GM10847 (cell line): ENCODE results near the gene SLC35E3.

Experiments
- POLR2A ChIP-seq: IDR thresholded peaks from 2 replicates; pipeline ENCODE4 v1.6.1; 2011; ENCODE audit not compliant: insufficient read length; ENCODE audit errors: extremely low read depth

SLC35E3 gene

GRCh38 chr12:68785823-68786222 is 39.8 kb downstream of the SLC35E3 start:
- TF ChIP-seq POLR2A, result no peak

DNA sequence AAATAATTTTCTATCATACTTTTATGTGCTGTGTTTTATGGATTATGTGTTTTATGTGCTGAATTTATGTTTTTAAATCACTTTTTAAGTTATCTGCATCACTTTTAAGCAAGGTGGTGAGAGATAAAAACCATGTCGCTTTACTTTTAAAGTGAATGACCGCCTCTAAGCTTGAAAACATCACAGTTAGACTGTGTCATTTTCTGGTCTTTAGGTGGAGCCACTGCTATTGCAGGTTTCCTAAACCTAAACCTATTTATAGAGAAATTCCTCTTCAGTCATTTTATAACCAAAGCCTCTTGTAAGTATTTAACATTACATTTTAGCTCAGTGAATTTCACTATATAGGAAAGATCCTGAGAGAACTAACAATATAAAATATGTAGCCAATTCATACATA is 41.0 kb downstream of the SLC35E3 start:
- no peak for TF ChIP-seq POLR2A

GRCh38 chr12:68788554-68789143 is 42.7 kb downstream of the SLC35E3 start:
- TF ChIP-seq POLR2A, result no peak

DNA sequence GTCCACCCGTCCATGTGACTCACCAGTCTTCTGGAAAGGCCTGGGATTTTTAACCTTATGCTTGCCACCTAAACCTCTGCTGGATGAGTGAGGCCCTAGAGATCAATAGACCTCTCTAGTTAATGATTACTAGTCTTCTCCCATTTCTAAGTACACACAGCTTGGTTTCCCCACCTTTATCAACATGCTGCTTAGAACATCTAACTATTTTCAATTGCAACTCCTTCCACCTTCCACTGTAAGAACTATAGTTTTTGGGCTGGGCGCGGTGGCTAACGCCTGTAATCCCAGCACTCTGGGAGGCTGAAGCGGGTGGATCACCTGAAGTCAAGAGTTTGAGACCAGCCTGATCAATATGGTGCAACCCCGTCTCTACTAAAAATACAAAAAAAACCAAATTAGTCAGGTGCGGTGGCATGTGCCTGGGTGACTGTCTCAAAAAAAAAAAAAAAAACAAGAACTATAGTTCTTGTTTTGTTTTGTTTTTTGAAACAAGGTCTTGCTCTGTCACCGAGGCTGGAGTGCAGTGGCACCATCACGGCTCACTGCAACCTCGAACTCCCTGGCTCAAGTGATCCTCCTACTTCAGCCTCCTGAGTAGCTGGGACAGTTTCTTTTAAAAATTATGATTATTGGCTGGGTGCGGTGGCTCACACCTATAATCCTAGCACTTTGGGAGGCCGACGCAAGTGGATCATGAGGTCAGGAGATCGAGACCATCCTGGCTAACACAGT is 43.3 kb downstream of the SLC35E3 start:
- TF ChIP-seq POLR2A, result no peak

DNA sequence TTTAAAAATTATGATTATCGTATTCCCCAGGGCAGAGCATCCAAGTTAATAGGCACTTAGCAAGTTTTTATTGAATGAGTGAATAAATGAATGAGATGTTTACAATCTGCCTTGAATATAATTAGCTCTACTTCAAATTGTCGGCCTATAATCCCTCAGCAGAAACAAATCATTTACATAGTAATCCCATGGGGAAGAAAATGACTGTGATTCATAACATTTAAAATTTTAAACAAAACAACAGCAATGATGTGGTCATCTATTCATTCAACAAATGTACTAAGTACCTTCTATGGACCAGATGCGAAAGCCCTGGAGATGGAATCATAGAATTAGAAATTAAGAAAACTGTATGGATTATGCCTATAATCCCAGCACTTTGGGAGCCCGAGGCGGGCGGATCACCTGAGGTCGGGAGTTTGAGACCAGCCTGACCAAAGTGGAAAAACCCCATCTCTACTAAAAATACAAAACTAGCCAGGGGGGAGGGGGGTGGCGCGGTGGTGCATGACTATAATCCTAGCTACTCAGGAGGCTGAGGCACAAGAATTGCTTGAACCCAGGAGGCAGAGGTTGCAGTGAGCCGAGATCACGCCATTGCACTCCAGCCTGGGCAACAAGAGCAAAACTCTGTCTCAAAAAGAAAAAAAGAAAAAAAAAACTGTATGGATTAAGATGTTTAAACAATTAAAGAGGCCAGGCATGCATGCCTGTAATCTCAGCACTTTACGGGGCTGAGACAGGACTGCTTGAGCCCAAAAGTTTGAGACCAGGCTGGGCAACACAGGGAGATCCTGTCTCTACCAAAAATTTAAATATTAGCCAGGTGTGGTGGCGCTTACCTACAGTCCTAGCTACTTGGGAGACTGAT is 44.3 kb downstream of the SLC35E3 start:
- TF ChIP-seq POLR2A, result no peak

GRCh38 chr12:68790952-68791234 is 44.9 kb downstream of the SLC35E3 start:
- TF ChIP-seq POLR2A, result no peak

DNA sequence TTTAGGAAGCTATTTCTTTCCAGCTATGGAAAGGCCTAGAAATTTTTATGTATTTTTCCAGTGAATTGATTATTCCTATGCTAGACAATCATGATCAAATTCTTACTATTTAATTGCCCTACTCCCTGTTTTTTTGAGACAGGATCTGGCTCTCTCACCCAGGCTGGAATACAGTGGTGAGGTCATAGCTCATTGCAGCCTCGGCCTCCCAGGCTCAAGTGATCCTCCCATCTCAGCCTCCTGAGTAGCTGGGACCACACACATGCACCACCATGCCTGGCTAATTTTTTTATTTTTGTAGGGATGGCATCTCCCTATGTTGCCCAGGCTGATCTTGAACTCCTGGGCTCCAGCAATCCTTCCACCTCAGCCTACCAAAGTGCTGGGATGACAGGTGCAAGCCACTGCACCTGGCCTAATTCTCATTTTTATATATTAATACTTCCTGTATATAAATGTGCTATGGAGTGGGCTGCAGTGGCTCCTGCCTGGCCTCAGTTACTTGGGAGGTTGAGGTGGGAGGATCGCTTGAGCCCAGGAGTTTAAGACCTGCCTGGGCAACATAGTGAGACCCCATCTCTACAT is 46.0 kb downstream of the SLC35E3 start:
- TF ChIP-seq POLR2A, result no peak

DNA sequence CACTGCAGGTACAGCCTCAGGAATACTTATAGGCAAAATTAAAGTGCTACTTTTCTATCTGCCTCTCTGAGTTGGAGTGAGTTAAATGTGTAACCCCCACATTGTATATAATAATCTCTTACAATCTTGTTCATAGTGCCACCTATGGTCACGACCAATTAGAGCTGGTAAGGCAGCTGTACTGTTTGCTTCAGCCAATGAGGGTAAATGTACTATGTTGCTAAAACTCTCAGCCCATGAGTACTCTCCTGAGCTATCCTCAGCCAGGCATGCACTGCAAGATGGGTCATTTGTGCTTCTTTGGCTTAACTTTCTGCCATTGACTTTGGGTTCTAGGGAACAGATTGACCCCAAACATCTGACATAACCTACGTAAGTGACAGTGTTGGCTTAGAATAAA is 47.0 kb downstream of the SLC35E3 start:
- no peak for TF ChIP-seq POLR2A

- no peak for TF ChIP-seq POLR2A
These were observed 47.5 kb downstream of the SLC35E3 start for GRCh38 chr12:68793436-68793835.

GRCh38 chr12:68793975-68794652 is 48.1 kb downstream of the SLC35E3 start:
- no peak for TF ChIP-seq POLR2A

DNA sequence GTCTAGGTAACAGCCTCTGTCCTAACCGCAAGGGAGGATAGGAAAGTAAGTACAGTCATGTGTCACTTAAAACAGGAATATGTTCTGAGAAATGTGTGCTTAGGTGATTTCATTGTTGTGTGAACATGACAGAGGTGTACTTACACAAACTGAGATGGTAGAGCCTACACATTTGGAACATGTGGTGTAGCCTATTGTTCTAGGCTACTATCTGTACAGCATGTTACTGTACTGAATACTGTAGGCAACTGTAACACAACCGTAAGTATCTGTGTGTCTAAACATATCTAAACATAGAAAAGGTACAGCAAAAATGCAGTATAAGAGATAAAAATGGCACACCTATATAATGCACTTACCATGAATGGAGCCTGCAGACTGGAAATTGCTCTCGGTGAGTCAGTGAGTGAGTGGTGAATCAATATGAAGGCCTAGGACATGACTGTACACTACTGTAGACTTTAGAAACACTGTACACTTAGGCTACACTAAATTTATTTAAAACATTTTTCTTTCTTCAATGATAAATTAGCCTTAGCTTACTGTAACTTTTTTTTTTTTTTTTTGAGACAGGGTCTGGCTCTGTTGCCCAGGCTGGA is 48.8 kb downstream of the SLC35E3 start:
- no peak for TF ChIP-seq POLR2A

- TF ChIP-seq POLR2A, result no peak
These were observed 50.4 kb downstream of the SLC35E3 start for GRCh38 chr12:68796399-68796798.

DNA sequence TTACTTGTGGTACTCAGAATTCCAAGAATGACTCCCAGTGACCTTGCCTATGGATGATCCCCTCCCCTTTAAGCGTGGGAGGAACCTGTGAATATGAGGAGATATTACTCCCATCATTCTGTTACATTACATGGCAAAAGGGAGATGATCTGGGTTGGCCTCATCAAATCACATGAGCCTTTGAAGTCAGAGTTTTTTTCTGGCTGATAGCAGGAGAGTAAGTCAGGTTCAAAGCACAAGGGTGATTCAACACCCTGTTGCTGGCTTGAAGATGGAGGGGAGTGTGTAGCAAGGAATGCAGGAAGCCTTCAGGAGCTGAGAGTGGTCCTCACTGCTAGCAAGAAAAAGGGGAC is 52.9 kb downstream of the SLC35E3 start:
- no peak for TF ChIP-seq POLR2A

- no peak for TF ChIP-seq POLR2A
These were observed 54.3 kb downstream of the SLC35E3 start for GRCh38 chr12:68800294-68800693.
